ENCODE data around the gene SARDH. TPM values are rescaled to one million over a fixed set of nuclear protein-coding genes. Genes with fewer than 3 reads are reported as not detected.

The SARDH gene
- total and polyA plus RNA-seq, 2 of the 13 experiments (the other 11 are each of a cell fraction or from before 2014, with no cell fraction given): 11.6 to 34.9 TPM

- Histone ChIP-seq H3K36me3 (replicated peaks in 1 of 2; ENCODE audit: control insufficient read depth in 1 of 2, insufficient read depth in 2 of 2, low read length in 2 of 2) (peaks cover 0 to 3% of the 10 kb centered on the region in 2 experiments; a peak in 1 of 5 replicates), H3K9ac (ENCODE audit: insufficient read depth, low read depth, low read length) (no peak overlapping the region), H4K20me1 (ENCODE audit: insufficient read depth, low read length) (no peaks in the 10 kb centered on the region; the same call in 1 of the 2 replicates), H3K9me3 (ENCODE audit: low read length) (no peaks in the 10 kb centered on the region), H3K27me3 (ENCODE audit: control insufficient read depth in 1 of 2, insufficient read depth in 2 of 2, low read length in 2 of 2) (no peaks in the 10 kb centered on the region), H3K79me2 (ENCODE audit: insufficient read depth, low read length) (no peaks in the 10 kb centered on the region), H3K4me1 (ENCODE audit: insufficient read depth, low read length) (peaks cover 13% of the 10 kb centered on the region), H2AFZ (ENCODE audit: low read length) (no peak overlapping the region), H3K4me2 (ENCODE audit: low read depth, low read length) (no peak overlapping the region), H3K27ac (ENCODE audit: extremely low read length, insufficient read depth, low read length) (no peak overlapping the region), H3K4me3 (replicated peaks in 1 of 3; ENCODE audit: insufficient read depth in 1 of 3, low read depth in 2 of 3, low read length in 3 of 3) (no peak overlapping the region)
- no peak for DNase-seq (ENCODE audit: low spot score)
- WGBS (ENCODE audit: low lambda C conversion rate): 100% methylated on average over 9 of the region's 19 CpGs
- BruUV-seq (replicated peaks): no TSS peak
- ATAC-seq: no peak
- POLR2A ChIA-PET: no interaction called here
- intact Hi-C loops (cut with micrococcal nuclease; ENCODE audit: unreplicated experiment): loop anchor here (5.0 kb wide), 1 partner anchor 142 kb away; no protein-coding TSS in a partner anchor
- CTCF ChIA-PET (ENCODE audit: low intra/inter-chr PET ratio, low total read pairs): no interaction called here
- TF ChIP-seq ZNF629 (CRISPR knock-in tag; conservative IDR thresholded peaks at IDR 0.05) (peak; percentile 66), CTCF (CRISPR knock-in tag; IDR thresholded peaks at IDR 0.05) (peak; percentile 25), ZNF235 (CRISPR knock-in tag; IDR thresholded peaks at IDR 0.05; ENCODE audit: borderline replicate concordance) (no peak)
- in situ Hi-C loops (cut with HindIII; ENCODE audit: extremely low pct_ligation_motif_present, low pct_unique_long_range_greater_than_20kb): loop anchor here (25.0 kb wide), 1 partner anchor 192 kb away; the partner anchor contains the start of gene ADAMTSL2
- FAIRE-seq: no peak
Measured at GRCh38 chr9:133729617-133730281, 8.4 kb downstream of the SARDH start.
